HG03520 (cell line): Measurements from ENCODE around the gene ULK2.
"Not testable (repeated sequence)": the region's sequence is repeated elsewhere in the genome, so short reads cannot be mapped to it uniquely, and the experiment has no call there.

ENCODE experiments used
- ATAC-seq: cut with Tn5 transposase; IDR thresholded peaks from one replicate; pipeline ENCODE4 v1.9.1; 2021; ENCODE audit warnings: mild to moderate bottlenecking, moderate library complexity; ENCODE audit not compliant: unreplicated experiment

The ULK2 gene

DNA sequence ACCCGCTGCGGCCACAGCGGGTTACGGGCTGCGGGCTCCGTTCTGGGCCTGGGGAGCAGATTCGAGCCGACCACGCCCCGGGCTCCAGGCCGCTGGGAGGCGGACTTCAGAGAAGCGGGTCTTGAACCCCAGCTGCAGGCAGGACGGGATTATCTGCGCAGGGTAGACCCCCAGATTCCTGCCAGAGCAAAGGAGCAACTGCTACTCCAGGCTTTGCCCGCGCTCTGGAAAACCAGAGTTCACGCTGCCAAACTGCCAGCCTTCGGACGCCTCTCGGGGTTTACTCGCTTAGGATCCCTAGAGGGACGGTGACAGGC lies 301 bp upstream of the ULK2 start:
- no peak for ATAC-seq

DNA sequence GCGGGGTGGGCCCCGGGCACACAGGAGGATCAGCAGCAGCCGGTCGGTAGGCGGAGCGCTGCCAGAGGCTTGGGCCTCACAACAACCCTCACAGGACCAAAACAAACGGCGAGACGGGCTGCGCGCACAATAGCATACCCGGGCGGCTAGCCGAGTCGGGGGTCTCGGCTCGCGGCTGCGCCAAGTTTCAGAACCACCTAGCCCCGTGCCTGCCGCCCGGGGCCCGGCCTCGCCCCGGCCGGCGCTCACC lies 732 bp downstream of the ULK2 start:
- no peak for ATAC-seq

DNA sequence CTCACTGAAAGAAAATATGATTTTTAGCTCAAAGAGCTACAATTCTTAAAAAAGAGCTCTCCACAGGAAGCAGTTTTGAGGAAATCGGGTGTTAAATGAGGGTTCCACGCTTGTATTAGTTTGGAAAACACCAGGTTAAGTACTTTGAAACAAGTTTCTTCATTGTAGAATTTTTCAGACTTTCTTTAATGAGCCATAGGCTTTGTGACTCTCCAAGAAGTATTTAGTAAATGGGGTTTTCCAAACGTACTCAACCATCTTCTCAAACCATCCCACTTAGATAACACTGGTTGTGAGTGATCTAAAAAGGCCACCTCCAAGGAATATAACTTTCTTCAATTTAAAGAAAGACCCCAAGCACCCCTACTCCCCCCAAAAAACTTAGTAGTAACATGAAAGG lies 2.7 kb downstream of the ULK2 start:
- ATAC-seq: no peak

DNA sequence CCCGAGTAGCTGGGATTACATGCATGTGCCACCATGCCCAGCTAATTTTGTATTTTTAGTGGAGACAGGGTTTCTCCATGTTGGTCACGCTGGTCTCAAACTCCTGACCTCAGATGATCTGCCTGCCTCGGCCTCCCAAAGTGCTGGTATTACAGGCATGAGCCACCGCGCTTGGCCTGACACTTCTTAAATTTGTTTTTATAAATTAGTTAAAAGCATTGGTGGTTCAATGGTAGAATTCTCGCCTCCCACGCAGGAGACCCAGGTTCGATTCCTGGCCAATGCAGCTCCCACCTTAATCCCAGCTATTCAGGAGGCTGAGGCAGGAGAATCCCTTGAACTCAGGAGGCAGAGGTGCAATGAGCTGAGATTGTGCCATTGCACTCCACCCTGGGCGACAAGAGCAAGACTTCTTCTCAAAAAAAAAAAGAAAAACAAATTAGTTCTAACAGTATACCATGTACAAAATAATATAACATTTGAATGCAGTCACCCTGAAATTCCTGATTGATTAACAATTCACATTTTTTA lies 7.0 kb downstream of the ULK2 start:
- ATAC-seq: not testable (repeated sequence)

DNA sequence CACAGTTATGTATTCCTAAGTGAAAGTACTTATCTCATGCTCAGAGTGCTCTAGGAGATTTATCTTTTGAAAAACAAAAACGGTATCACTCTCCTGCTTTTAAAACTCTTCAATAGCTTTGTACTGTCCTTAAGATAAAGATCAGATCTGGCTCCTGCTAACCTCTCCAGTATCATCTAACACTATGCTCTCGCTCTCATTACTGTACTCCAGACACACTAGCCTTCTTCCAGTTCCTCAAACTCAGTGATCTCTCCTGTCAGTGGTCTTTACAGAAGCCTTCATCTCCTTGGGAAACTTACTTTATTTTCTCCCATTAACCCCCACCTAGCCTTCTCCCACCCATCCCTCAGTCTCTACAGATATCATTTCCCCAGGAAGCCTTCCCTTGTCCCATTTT lies 10.1 kb downstream of the ULK2 start:
- ATAC-seq: no peak

DNA sequence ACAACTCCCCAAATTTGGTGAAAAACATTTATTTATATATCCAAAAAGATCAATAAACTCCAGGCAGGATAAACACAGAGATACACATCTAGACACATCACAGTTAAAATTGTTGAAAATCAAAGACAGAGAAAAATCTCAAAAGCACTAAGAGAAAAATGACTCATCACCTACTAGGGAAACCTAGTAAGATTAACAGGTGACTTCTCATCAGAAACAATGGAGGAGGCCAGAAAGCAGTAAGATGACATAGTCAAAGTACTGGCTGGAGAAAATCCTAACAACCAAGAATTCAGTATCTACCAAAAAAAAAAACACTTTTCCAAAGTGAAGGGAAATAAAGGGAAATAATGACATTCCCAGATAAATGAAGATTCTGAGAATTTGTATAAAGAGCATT lies 33.8 kb downstream of the ULK2 start:
- ATAC-seq: no peak

DNA sequence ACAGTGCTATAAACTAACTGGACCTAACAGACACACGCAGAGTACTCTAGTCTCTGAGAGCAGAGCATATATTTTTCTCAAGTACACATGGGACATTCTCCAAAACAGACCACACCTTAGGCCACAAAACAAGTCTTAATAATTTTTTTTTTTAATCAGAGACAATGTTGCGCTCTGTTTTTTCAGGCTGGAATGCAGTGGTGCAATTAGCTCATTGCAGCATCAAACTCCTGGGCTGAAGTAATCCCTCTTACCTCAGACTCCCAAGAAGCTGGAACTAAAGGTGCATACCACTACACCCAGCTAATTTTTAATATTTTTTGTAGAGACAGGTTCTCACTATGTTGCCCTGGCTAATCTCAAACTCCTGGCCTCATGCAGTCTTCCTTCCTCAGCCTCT lies 37.7 kb downstream of the ULK2 start:
- no peak for ATAC-seq

DNA sequence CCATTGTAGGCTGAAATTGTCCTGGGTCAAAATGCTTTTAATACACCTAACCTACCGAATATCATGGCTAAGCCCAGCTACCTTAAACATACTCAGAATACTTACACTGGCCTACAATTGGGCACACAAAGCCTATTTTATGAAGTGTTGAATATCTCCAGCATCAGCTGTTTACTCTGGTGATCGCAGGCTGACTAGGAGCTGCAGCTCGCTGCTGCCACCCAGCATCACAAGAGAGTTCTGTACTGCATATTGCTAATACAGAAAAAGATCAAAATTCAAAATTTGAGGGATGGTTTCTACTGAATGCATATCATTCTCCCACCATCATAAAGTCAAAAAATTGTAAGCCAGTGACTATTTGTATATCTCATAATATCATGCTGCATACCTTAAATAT lies 55.3 kb downstream of the ULK2 start:
- no peak for ATAC-seq

DNA sequence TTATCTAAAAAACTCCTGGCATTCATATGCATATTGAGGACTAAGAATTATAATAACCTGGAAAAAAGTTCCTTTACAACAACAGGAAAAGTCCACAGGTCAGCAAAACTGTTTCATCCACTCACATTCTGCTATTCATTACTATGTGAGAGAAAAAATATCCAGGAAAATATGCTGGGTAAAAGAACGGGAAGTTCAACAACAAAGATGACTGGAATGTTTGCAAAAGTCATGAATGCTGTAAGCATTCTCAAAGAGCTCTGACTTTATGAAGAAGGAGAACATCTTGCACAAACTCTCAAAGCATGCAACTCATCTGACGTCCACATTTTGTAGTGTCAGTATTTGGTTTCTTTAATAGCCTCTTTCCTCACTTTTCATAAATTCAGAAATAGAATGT lies 62.7 kb downstream of the ULK2 start:
- no peak for ATAC-seq

DNA sequence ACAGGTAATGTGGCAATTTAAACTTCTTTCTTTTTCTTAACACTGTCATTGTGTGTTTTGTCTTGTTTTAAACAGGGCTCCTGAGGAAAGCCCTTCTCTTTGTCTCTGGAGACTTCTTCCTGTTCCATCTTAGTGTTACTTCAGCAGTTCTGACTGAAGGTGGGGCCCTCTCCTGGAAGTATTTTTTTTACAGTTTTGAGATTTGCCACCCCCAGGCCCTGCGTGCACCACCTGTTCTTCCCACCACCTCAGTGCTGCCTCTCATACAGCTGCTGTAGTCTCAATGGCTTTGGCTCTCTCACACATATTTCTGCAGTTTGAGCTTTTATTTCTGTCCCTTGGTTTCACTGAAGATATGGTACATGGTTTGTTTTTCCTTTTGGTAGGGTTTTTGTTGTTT lies 67.2 kb downstream of the ULK2 start:
- ATAC-seq: no peak

DNA sequence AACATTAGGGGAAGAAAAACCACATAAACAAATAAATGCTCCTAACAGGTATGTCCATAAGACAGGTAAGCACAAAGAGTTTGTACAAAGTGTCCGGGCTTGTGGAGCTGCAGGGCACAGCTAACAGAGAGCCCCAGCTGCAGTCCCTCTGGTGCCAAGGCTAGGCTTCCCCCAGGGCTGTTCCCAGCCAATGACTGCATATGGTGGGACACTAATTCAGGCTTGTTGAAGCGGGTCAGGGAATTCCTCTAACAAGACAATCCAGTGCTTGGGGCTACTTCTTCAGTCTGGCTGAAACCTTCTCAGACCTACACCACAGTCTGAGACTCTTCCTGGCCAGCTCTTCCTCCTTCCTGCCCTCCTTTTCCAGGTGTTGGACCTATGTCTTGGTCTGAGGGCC lies 67.9 kb downstream of the ULK2 start:
- ATAC-seq: no peak

DNA sequence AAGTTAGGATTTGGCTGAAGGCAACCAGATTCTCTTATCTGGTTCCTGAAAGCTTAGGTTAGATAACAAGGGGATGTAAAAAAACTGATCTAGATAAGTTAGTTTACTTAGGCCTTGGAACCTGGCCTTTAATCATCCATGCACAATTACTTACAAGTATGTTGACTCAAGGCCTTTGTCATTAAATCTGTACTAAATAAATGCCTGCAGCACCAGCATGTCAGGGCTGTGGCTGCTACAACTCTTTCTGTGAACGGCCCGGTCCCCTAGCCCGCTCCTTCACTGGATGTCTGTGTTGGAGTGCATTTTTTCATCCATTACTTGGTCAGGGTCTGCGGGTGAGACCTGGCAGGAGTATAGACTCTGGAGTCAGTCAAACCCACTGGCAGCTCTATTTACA lies 71.3 kb downstream of the ULK2 start:
- ATAC-seq: no peak

DNA sequence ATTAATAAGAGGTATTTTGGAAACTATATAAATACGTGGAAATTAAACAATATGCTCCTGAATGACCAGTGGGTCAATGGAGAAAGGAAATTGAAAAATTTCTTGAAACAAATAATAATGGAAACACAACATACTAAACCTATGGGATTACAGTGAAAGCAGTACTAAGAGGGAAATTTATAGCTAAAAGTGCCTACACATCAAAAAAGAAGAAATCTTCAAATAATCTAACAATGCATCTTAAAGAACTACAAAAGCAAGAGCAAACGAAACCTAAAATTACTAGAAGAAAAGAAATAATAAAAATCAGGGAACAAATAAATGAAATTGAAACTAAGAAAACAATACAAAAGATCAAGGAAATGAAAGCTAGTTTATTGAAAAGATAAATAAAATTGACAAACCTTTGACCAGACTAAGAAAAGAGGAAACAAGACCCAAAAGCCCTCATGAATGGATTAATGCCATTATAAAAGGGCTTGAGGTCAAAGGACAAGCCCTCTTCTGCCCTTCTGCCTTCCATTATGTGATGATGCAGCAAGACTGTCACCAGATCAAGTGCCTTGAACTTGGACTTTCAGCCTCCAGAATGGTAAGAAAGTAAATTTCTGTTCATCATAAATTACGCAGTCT lies 75.7 kb downstream of the ULK2 start:
- ATAC-seq: no peak

DNA sequence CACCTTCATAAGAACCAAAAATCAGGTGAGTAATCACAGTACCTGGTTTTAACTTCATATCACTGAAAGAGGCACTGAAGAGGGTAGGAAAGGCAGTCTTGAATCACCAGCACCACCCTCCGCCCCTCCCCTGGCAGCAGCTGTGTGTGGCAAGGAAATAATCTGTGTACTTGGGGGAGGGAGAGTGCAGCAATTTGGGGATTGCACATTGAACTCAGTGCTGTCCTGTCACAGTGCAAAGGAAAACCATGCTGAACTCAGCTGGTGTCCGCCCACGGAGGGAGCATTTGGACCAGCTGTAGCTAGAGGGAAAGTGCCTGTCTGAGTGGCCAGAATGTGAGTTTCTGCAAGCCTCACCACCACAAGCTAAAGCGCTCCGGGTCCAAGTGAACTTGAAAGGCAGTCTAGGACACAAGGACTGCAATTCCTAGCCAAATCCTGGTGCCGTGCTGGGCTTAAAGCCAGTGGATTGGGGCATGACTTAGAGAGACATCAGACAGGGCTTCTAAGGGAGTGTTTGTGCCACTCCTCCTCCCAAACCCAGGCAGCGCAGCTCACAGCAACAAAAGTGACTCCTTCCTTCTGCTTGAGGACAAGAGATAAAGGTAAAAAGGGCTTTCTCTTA lies 79.9 kb downstream of the ULK2 start:
- ATAC-seq: no peak

DNA sequence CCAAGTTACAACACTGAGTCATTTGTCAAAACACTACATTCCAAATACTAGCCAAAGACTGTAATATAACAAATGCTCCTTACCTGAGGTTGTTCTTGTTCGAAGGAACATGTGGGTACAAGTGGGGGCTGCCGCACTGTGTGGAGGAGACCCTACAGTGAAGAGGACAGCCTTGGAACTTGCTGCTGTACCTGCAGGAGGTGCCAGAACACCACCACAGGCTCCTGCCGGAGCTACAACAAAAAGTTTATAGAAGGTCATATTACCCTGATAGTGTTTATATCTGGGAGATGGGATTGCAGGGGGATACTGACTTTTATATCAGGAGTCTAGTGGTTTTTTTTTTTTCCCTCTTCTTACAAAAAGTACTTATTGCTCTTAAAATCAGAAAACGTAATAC lies 81.9 kb downstream of the ULK2 start:
- ATAC-seq: no peak

DNA sequence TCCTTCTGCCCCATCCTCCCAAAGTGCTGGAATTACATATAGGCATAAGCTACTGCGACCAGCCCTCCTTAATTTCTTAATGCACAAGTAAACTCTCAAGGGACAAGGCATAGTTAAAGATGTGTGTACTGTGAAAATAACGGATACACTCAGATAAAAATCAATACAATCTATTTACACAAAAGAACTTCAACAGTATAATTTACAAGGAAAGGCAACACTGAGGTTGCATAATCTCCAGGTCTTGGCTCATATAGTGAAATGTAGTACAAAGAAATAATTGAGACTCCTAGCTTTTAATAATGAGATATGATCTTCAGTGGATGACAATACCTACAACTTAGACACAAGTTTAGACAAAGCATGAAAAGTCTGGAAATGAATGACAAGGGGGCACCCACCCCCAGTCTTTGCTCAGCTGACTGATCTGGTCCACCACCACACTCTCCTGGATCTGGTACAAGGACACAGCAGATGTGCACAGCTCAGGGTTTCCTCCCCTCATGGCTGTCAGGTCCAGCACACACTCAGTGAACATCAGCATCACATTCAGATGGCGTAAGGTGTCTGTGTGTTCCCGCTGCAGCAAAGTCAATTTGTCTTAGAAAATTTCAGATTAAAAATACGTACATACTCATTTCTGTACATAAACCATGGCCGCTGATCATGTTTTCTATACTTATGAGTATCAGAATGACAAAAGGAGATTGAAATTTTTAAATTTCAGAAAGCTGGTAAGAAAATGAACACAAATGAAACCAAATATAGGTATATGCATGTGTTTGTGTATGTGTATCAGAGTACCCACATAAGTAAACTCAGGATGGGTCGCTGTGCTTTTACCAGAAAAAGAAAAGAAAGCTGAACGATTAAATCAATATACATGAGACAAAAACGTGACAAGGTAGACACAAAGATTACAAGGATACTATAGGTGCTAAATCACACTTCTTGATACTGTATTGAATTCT lies 86.0 kb downstream of the ULK2 start:
- ATAC-seq: no peak

DNA sequence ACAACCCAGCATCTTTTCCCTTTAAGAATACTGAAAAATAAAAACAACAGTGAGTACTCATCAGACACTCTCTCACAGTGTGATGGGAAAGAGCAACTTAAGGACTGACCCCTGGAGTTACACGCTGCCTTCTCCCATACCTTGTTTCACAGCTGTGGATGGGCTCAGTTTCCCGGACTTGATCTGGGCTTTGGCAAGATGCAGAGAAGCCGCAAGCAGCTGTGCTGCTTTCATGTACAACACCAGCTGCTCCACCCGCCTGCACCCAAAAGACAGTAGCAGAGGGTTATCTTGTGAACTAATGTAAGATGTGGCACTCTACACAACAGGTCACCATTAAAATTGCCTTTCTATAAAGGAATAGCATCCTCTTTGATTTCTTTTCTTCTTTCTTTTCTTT lies 86.9 kb downstream of the ULK2 start:
- no peak for ATAC-seq

DNA sequence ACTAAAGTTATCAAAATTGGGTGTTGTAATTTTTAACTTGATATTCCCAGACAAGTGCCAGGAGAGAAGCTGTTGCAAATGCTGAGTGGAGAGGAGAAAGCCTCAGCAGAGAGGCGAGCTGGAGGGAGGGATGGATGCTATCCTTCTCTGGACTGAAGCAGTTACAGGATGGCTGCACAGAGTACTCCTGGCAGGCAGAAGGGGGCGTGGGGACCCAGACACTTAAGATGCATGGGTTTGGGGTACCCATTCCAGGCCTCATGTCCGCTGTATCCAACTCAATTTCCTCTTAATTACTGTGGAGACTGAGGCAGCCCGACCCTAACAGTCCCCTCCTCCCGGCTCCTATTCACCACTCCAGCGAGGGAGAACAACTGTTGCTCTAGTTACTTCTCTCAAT lies 94.2 kb downstream of the ULK2 start:
- ATAC-seq: no peak

DNA sequence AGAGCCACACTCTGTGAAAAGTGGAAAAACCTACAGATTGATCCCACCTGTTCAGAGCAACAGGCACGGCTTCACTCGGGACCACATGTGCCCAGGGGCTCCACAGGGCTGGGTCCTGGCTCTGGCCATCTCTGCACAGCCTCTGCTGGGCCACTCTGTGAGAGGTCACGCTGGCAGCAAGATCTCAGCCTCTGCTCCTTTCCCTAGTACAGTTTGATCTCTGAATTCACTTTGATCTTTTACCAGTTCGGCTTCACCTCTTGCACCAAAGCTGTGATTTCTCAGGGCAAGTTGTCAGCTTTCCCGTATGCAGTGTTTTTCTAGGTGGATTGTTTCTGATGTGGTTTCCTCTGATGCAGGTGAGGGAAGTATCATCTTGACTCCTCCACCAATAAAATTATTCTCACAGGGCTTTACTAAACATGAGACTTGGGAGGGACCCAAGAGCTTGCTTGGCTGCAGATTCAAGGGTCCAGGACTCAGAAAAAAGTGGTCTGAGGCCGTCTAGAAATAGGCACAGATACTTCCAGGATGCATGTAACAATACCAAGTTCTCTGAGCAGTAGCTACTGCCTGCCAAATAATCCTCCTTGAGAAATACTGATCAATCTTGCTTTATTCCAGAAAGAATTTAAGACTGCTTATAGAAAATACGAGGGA lies 95.6 kb downstream of the ULK2 start:
- no peak for ATAC-seq

DNA sequence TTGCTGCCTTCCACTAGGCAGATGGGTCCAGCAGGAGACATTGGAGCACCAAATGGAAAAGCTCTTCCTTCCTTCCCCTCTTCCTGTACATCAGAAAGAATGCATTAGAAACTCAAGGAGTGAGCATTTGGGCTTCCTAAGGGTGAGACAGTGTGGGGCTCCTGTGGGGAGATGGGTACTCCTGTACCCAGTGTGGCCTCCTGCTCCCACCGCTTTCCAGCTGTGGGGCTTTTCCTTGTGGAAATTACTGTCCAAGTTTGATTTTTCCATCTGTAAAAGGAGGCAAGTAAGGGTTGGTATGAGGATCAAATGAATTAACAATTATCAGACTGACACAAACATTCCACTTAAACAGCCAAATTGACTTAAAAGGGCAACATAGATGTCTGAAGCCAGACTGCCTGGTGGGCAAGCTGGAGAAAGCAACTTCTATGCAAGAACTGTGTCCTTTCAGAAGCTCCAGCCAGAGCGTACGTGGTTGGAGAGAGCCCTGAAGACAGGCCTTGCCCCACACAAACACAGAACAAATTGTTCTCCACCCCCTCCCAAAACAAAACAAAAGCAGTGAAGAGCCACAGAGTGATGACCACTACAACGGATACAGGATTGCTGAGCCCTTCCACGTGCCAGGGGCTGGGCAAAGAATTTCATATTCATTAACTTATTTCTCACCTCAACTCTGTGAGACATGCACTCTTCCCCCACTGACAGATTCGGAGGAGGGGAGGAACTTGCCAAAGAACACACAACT lies 96.6 kb downstream of the ULK2 start:
- ATAC-seq: no peak
